HEK293 (cell line): ENCODE data around the gene HOXA10.

Experiments used
- CTCF ChIA-PET: fragments of 350-600 bp; formaldehyde crosslinking; extraction: SDS; loops from one replicate; lab custom pipeline; 2021; ENCODE audit warnings: antibody characterized with exemption; lab: Yijun Ruan, JAX
- POLR2A ChIA-PET: fragments of 300-600 bp; formaldehyde crosslinking; extraction: SDS; loops from one replicate; lab custom pipeline; 2020; ENCODE audit warnings: antibody characterized with exemption, inconsistent platforms; lab: Yijun Ruan, JAX
- H3K27ac ChIP-seq: fragments of 200-500 bp; sonication (Bioruptor generic); 2 replicates; pipeline ENCODE4 v1.5.1; 2014; ENCODE audit warnings: low read depth, low read length, control low read depth, inconsistent platforms; ENCODE audit errors: extremely low read depth
- H3K36me3 ChIP-seq, 2 experiments: fragments of 200-500 bp in 1 of 2; sonication (Bioruptor generic) in 1 of 2; 1 replicate in 1 of 2; 2 replicates in 1 of 2; pipeline ENCODE4 v1.5.1; 2014 to 2017; ENCODE audit warnings: inconsistent platforms in 2 of 2, low read length in 2 of 2; ENCODE audit not compliant: control insufficient read depth in 2 of 2, insufficient read depth in 1 of 2
- H3K4me1 ChIP-seq: fragments of 200-500 bp; sonication (Bioruptor generic); 2 replicates; pipeline ENCODE4 v1.5.1; 2014; ENCODE audit warnings: mild to moderate bottlenecking, low read length, inconsistent platforms; ENCODE audit not compliant: control insufficient read depth, insufficient read depth
- H3K4me3 ChIP-seq: 2 replicates; pipeline ENCODE4 v1.5.1; 2011; ENCODE audit warnings: low read depth, mild to moderate bottlenecking, control low read depth, low read length, moderate library complexity
- H3K9me3 ChIP-seq: fragments of 200-500 bp; sonication (Bioruptor generic); 2 replicates; pipeline ENCODE4 v1.5.1; 2014; ENCODE audit warnings: low read depth, low read length, inconsistent platforms; ENCODE audit not compliant: control insufficient read depth, insufficient read depth
- FEZF1 ChIP-seq: fragments of 450-650 bp; formaldehyde crosslinking; IDR thresholded peaks from 2 replicates; pipeline ENCODE4 v1.5.1; 2016; ENCODE audit warnings: missing biosample characterization, missing genetic modification characterization
- GLIS1 ChIP-seq: fragments of 450-650 bp; formaldehyde crosslinking; IDR thresholded peaks from 2 replicates; pipeline ENCODE4 v1.5.1; 2016; ENCODE audit warnings: missing biosample characterization, missing genetic modification characterization
- GLIS2 ChIP-seq: fragments of 450-650 bp; formaldehyde crosslinking; IDR thresholded peaks from 2 replicates; pipeline ENCODE4 v1.5.1; 2016; ENCODE audit warnings: missing biosample characterization, missing genetic modification characterization
- MZF1 ChIP-seq: fragments of 450-650 bp; formaldehyde crosslinking; IDR thresholded peaks from 2 replicates; pipeline ENCODE4 v1.5.1; 2017; ENCODE audit warnings: missing biosample characterization, missing genetic modification characterization, borderline replicate concordance
- OVOL3 ChIP-seq: fragments of 450-650 bp; formaldehyde crosslinking; IDR thresholded peaks from 2 replicates; pipeline ENCODE4 v1.5.1; 2016; ENCODE audit warnings: missing biosample characterization, missing genetic modification characterization
- SCRT2 ChIP-seq: fragments of 450-650 bp; formaldehyde crosslinking; IDR thresholded peaks from 2 replicates; pipeline ENCODE4 v1.5.1; 2016; ENCODE audit warnings: missing biosample characterization, missing genetic modification characterization
- ZBTB17 ChIP-seq: fragments of 450-650 bp; formaldehyde crosslinking; IDR thresholded peaks from 2 replicates; pipeline ENCODE4 v1.5.1; 2016; ENCODE audit warnings: missing biosample characterization, missing genetic modification characterization
- ZBTB26 ChIP-seq: fragments of 450-650 bp; formaldehyde crosslinking; optimal IDR thresholded peaks from 2 replicates; pipeline ENCODE3; 2016; ENCODE audit warnings: missing biosample characterization, mild to moderate bottlenecking, missing genetic modification characterization
- ZBTB8A ChIP-seq: fragments of 450-650 bp; formaldehyde crosslinking; IDR thresholded peaks from 2 replicates; pipeline ENCODE4 v1.5.1; 2016; ENCODE audit warnings: missing biosample characterization, missing genetic modification characterization
- ZFP37 ChIP-seq: fragments of 450-650 bp; formaldehyde crosslinking; IDR thresholded peaks from 2 replicates; pipeline ENCODE4 v1.5.1; 2016; ENCODE audit warnings: missing biosample characterization, missing genetic modification characterization
- ZNF175 ChIP-seq: fragments of 450-650 bp; formaldehyde crosslinking; IDR thresholded peaks from 2 replicates; pipeline ENCODE4 v1.5.1; 2016; ENCODE audit warnings: missing biosample characterization, missing genetic modification characterization
- ZNF221 ChIP-seq: fragments of 450-650 bp; formaldehyde crosslinking; IDR thresholded peaks from 2 replicates; pipeline ENCODE4 v1.5.1; 2017; ENCODE audit warnings: missing biosample characterization, missing genetic modification characterization, borderline replicate concordance
- ZNF37A ChIP-seq: fragments of 450-650 bp; IDR thresholded peaks from 2 replicates; pipeline ENCODE4 v1.5.1; 2018; ENCODE audit warnings: missing biosample characterization, missing genetic modification characterization
- ZNF521 ChIP-seq: fragments of 450-650 bp; formaldehyde crosslinking; IDR thresholded peaks from 2 replicates; pipeline ENCODE4 v1.5.1; 2017; ENCODE audit warnings: missing biosample characterization, mild to moderate bottlenecking, missing genetic modification characterization
- ZNF624 ChIP-seq: fragments of 450-650 bp; formaldehyde crosslinking; IDR thresholded peaks from 2 replicates; pipeline ENCODE4 v1.5.1; 2017; ENCODE audit warnings: missing biosample characterization, missing genetic modification characterization
- ZNF658 ChIP-seq: fragments of 450-650 bp; formaldehyde crosslinking; IDR thresholded peaks from 2 replicates; pipeline ENCODE4; 2016; ENCODE audit warnings: missing biosample characterization, missing genetic modification characterization
- ZNF791 ChIP-seq: fragments of 450-650 bp; formaldehyde crosslinking; IDR thresholded peaks from 2 replicates; pipeline ENCODE4 v1.5.1; 2016; ENCODE audit warnings: missing biosample characterization, missing genetic modification characterization
- ZNF830 ChIP-seq: fragments of 450-650 bp; IDR thresholded peaks from 2 replicates; pipeline ENCODE4 v1.5.0; 2018; ENCODE audit warnings: missing biosample characterization, missing genetic modification characterization, low read depth, mild to moderate bottlenecking, moderate library complexity
- TF ChIP-seq, protein P1 (sequence below): fragments of 450-650 bp; formaldehyde crosslinking; IDR thresholded peaks from 2 replicates; pipeline ENCODE4 v1.5.1; 2017; ENCODE audit warnings: missing biosample characterization, missing genetic modification characterization
- TF ChIP-seq, protein P2 (sequence below): fragments of 450-650 bp; formaldehyde crosslinking; IDR thresholded peaks from 2 replicates; pipeline ENCODE4 v1.5.1; 2016; ENCODE audit warnings: missing biosample characterization, missing genetic modification characterization
- TF ChIP-seq, protein P3 (sequence below): fragments of 450-650 bp; formaldehyde crosslinking; IDR thresholded peaks from 2 replicates; pipeline ENCODE4 v1.5.1; 2017; ENCODE audit warnings: missing biosample characterization, missing genetic modification characterization

Gene HOXA10

DNA sequence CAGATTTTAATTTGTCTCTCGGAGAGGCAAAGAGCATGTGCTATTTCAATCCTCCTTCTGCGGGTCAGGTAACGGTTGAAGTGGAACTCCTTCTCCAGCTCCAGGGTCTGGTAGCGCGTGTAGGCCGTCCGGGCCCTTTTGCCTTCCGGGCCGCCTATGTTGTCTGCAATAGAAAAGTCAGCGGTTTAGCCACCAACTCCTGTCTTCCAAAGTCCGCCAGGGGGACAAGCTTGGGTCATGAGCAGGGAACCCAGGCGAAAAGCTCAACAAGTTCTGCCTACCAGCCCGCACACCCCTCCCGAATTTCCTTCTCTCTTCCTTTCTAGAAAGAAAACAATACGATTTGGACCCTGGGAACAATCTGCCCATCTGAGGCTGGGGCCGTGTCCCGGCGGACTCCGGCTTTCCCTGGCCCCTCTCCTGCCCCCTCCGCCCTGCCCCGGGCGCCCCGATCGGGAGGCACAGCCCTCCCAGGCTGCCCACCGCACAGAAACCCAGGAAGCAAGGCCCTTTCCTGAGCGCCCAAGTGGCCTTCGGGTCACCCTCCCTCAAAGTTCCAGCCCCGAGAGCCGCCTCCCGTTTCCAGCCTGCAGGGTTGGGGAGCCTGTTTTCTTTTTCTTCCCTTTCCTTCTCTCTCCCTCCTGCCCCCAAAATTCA is 32.1 kb downstream of the HOXA10 start:
- peak overlapping the region; percentile 98 for H3K27ac ChIP-seq
- H3K9me3 ChIP-seq: no peaks in the 10 kb centered on the region
- TF ChIP-seq ZNF175 (tag by site-specific recombination) (no peak), ZBTB26 (tag by site-specific recombination) (no peak), GLIS2 (peak; percentile 34; the same call in 1 of the 2 replicates), SCRT2 (tag by site-specific recombination) (peak; percentile 84), ZNF521 (tag by site-specific recombination) (no peak), ZFP37 (tag by site-specific recombination) (0 out of 2 replicates have a peak, but pooled peaks have one; percentile 19), ZBTB8A (tag by site-specific recombination) (peak; percentile 63), MZF1 (tag by site-specific recombination) (no peak), GLIS1 (tag by site-specific recombination) (peak; percentile 18; the same call in 1 of the 2 replicates)
- TF ChIP-seq, protein P1, sequence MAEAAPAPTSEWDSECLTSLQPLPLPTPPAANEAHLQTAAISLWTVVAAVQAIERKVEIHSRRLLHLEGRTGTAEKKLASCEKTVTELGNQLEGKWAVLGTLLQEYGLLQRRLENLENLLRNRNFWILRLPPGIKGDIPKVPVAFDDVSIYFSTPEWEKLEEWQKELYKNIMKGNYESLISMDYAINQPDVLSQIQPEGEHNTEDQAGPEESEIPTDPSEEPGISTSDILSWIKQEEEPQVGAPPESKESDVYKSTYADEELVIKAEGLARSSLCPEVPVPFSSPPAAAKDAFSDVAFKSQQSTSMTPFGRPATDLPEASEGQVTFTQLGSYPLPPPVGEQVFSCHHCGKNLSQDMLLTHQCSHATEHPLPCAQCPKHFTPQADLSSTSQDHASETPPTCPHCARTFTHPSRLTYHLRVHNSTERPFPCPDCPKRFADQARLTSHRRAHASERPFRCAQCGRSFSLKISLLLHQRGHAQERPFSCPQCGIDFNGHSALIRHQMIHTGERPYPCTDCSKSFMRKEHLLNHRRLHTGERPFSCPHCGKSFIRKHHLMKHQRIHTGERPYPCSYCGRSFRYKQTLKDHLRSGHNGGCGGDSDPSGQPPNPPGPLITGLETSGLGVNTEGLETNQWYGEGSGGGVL: no peak
- ChIA-PET CTCF (interaction anchor here (0.6 to 4.4 kb wide), 13 partner anchors 8 to 955 kb away, joined by 3 to 29 read pairs (median 7); partner anchors contain the start of gene HOXA4), POLR2A (interaction anchor here (0.6 to 1.3 kb wide), 7 partner anchors 20 to 765 kb away, joined by 3 to 6 read pairs (median 4); partner anchors contain the start of gene SKAP2)
- peaks cover 0 to 65% of the 10 kb centered on the region in 2 experiments; a peak in 2 of 3 replicates for H3K36me3 ChIP-seq
- H3K4me3 ChIP-seq: peak overlapping the region; percentile 79
- peaks cover 23% of the 10 kb centered on the region for H3K4me1 ChIP-seq

DNA sequence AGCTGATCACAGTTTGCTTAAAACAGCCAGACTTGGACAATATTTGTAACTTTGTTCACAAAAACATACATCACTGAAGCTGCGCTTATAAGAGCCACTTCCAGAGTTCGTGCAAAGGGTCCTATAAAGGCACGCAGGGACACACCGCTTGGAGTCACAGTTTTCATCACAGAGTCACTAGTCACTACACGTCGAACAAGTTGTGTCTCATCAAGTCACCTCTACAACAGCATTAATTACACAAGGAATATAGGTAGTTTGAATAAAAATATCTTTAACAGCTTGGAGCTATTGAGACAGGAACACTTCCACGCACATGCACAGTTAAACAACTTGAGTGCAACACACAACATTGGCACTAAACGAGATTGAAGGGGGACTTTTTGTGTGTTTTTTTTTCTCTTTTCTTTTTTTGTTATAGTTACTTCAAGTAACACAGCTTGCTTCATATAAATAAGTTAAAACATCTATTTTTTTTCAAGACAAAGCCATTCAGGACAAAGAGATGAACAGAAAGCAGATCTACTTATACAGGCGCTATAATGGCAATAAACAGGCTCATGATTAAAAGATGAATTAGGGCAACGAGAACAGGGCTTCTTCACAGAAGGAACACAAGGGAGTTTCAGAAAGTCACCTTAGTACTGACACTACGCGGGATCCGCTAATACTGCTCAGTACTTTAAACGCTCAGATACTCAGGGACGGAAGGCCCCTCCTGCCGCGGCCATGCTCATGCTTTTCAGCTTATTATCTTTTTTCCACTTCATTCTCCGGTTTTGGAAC is 32.8 kb downstream of the HOXA10 start:
- ChIA-PET POLR2A (interaction anchor here (0.6 to 1.2 kb wide), 7 partner anchors 21 to 772 kb away, joined by 3 to 6 read pairs (median 3); partner anchors contain the start of gene SKAP2), CTCF (interaction anchor here (0.6 to 4.4 kb wide), 16 partner anchors 9 to 955 kb away, joined by 3 to 26 read pairs (median 6); partner anchors contain the start of gene HOXA4)
- peaks cover 25% of the 10 kb centered on the region for H3K4me1 ChIP-seq
- no peak for TF ChIP-seq ZNF37A (tag by site-specific recombination)
- TF ChIP-seq ZFP37 (tag by site-specific recombination): no peak
- TF ChIP-seq ZNF791 (tag by site-specific recombination): no peak
- TF ChIP-seq ZNF830: no peak
- no peaks in the 10 kb centered on the region for H3K9me3 ChIP-seq
- peak overlapping the region; percentile 79 for H3K4me3 ChIP-seq
- H3K36me3 ChIP-seq: peaks cover 0 to 58% of the 10 kb centered on the region in 2 experiments; a peak in 2 of 3 replicates
- H3K27ac ChIP-seq: peak overlapping the region; percentile 98

GRCh38 chr7:27140126-27140857 is 33.8 kb downstream of the HOXA10 start:
- ChIA-PET CTCF (interaction anchor here (0.6 to 4.4 kb wide), 11 partner anchors 8 to 460 kb away, joined by 3 to 26 read pairs (median 7); partner anchors contain the start of gene HOXA4), POLR2A (interaction anchor here (1.3 kb wide), 1 partner anchor 21 kb away, joined by 3 read pairs; no protein-coding TSS in a partner anchor)
- Histone ChIP-seq H3K4me3 (no peak overlapping the region), H3K4me1 (peaks cover 33% of the 10 kb centered on the region), H3K9me3 (no peaks in the 10 kb centered on the region), H3K27ac (peak overlapping the region; percentile 98), H3K36me3 (peaks cover 0 to 48% of the 10 kb centered on the region in 2 experiments; a peak in 1 of 3 replicates)
- TF ChIP-seq ZNF658 (tag by site-specific recombination) (no peak), ZNF221 (tag by site-specific recombination) (no peak), ZNF624 (tag by site-specific recombination) (no peak), OVOL3 (tag by site-specific recombination) (peak; percentile 82), ZBTB17 (tag by site-specific recombination) (peak; percentile 14; the same call in 1 of the 2 replicates), FEZF1 (tag by site-specific recombination) (peak; percentile 99)
- TF ChIP-seq, protein P2, sequence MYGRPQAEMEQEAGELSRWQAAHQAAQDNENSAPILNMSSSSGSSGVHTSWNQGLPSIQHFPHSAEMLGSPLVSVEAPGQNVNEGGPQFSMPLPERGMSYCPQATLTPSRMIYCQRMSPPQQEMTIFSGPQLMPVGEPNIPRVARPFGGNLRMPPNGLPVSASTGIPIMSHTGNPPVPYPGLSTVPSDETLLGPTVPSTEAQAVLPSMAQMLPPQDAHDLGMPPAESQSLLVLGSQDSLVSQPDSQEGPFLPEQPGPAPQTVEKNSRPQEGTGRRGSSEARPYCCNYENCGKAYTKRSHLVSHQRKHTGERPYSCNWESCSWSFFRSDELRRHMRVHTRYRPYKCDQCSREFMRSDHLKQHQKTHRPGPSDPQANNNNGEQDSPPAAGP (tag by site-specific recombination): no peak
- TF ChIP-seq, protein P3, sequence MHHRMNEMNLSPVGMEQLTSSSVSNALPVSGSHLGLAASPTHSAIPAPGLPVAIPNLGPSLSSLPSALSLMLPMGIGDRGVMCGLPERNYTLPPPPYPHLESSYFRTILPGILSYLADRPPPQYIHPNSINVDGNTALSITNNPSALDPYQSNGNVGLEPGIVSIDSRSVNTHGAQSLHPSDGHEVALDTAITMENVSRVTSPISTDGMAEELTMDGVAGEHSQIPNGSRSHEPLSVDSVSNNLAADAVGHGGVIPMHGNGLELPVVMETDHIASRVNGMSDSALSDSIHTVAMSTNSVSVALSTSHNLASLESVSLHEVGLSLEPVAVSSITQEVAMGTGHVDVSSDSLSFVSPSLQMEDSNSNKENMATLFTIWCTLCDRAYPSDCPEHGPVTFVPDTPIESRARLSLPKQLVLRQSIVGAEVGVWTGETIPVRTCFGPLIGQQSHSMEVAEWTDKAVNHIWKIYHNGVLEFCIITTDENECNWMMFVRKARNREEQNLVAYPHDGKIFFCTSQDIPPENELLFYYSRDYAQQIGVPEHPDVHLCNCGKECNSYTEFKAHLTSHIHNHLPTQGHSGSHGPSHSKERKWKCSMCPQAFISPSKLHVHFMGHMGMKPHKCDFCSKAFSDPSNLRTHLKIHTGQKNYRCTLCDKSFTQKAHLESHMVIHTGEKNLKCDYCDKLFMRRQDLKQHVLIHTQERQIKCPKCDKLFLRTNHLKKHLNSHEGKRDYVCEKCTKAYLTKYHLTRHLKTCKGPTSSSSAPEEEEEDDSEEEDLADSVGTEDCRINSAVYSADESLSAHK (tag by site-specific recombination): peak; percentile 87
